Neural progenitor cell (in vitro differentiated cells): ENCODE data around the gene EEF1AKMT3. TPM values are rescaled to one million over a fixed set of nuclear protein-coding genes. Genes with fewer than 3 reads are reported as not detected.

Experiments
- DNase-seq: peaks from one replicate; pipeline ENCODE4 v3.0.0-alpha.2; 2016; ENCODE audit warnings: low spot score
- H2AFZ ChIP-seq: fragments of 200-600 bp; sonication (generic); replicated peaks from 2 replicates; pipeline ENCODE4 v1.6.1; 2016; ENCODE audit warnings: antibody characterized with exemption
- H3F3A ChIP-seq: fragments of 200-600 bp; sonication (generic); 2 replicates; pipeline ENCODE4 v1.6.1; 2016; ENCODE audit warnings: antibody characterized with exemption, low read depth
- H3K27ac ChIP-seq: fragments of 200-600 bp; sonication (generic); 2 replicates; pipeline ENCODE4 v1.5.1; 2016; ENCODE audit warnings: mild to moderate bottlenecking
- H3K27me3 ChIP-seq: fragments of 200-600 bp; sonication (generic); 2 replicates; pipeline ENCODE4 v1.6.1; 2016; ENCODE audit warnings: mild to moderate bottlenecking, moderate library complexity
- H3K36me3 ChIP-seq: fragments of 200-600 bp; sonication (generic); 2 replicates; pipeline ENCODE4 v1.5.1; 2016
- H3K4me1 ChIP-seq: fragments of 200-600 bp; sonication (generic); 2 replicates; pipeline ENCODE4 v1.6.1; 2016; ENCODE audit warnings: mixed run types
- H3K4me2 ChIP-seq: fragments of 200-600 bp; sonication (generic); 2 replicates; pipeline ENCODE4 v1.6.1; 2016
- H3K4me3 ChIP-seq: fragments of 200-600 bp; sonication (generic); 2 replicates; pipeline ENCODE4 v1.5.1; 2016
- H3K79me2 ChIP-seq: fragments of 200-600 bp; sonication (generic); 2 replicates; pipeline ENCODE4 v1.6.1; 2016; ENCODE audit warnings: low read depth
- H3K9ac ChIP-seq: fragments of 200-600 bp; sonication (generic); 2 replicates; pipeline ENCODE4 v1.6.1; 2016
- H3K9me3 ChIP-seq: fragments of 200-600 bp; sonication (generic); 2 replicates; pipeline ENCODE4 v1.5.1; 2016; ENCODE audit warnings: low read depth
- H4K20me1 ChIP-seq: fragments of 200-600 bp; sonication (generic); 2 replicates; pipeline ENCODE4 v1.6.1; 2016; ENCODE audit warnings: low read depth
- H3K27ac Mint-ChIP-seq: 3 replicates; pipeline ENCODE4 v1.8.0; 2021; ENCODE audit warnings: mixed read lengths
- H3K27me3 Mint-ChIP-seq: 2 replicates; pipeline ENCODE4 v1.8.0; 2022; ENCODE audit warnings: low read depth, mild to moderate bottlenecking, inconsistent platforms, moderate library complexity, mixed read lengths; ENCODE audit not compliant: insufficient read depth
- H3K36me3 Mint-ChIP-seq: 3 replicates; pipeline ENCODE4 v1.8.0; 2021; ENCODE audit warnings: mixed read lengths
- H3K4me1 Mint-ChIP-seq: 3 replicates; pipeline ENCODE4 v1.8.0; 2021; ENCODE audit warnings: mixed read lengths
- H3K4me3 Mint-ChIP-seq: 3 replicates; pipeline ENCODE4 v1.8.0; 2021; ENCODE audit warnings: mild to moderate bottlenecking, moderate library complexity, mixed read lengths
- H3K9me3 Mint-ChIP-seq: 3 replicates; pipeline ENCODE4 v1.8.0; 2020; ENCODE audit warnings: mixed read lengths
- CTCF ChIP-seq: fragments of 200-600 bp; sonication (generic); IDR thresholded peaks from 2 replicates; pipeline ENCODE4 v1.5.1; 2017; ENCODE audit warnings: antibody characterized with exemption, mild to moderate bottlenecking
- EZH2 ChIP-seq: fragments of 200-600 bp; sonication (generic); IDR thresholded peaks from 2 replicates; pipeline ENCODE4 v1.6.1; 2017; ENCODE audit warnings: antibody characterized with exemption, mild to moderate bottlenecking, moderate library complexity
- EZH2phosphoT487 ChIP-seq: fragments of 200-600 bp; sonication (generic); IDR thresholded peaks from 2 replicates; pipeline ENCODE4 v1.6.1; 2017; ENCODE audit warnings: antibody characterized with exemption
- total RNA-seq: library from RNA; depleted of rRNA; stranded (reverse); fragments of >200 nt; gene quantifications from 2 replicates; pipeline ENCODE4 v1.2.3, GENCODE V29; 2015; ENCODE audit warnings: low replicate concordance

Gene EEF1AKMT3
- total RNA-seq, 1 donor from 2014 or later: 2.1 TPM

DNA sequence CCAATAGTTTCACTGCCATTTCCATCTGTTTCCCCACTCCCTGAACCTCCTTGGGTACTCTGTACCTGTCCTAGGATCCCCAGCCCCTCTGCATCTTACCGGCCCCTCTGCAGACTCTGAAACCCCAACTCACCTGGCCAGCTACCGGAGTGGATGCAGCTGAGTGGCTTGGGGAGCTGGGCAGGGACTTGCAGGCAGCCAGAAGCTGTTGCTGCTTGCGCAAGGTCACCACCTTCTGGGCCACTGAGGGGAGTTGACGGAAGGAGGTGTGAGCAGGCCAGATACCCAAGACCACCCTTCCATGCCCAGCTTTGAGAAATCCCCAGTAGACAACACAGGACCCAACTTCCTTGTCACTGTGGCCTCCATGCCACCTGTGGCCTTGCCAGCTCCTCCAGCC is 40.1 kb upstream of the EEF1AKMT3 start:
- Histone ChIP-seq H3F3A (peaks cover 19% of the 10 kb centered on the region), H3K4me1 (peaks cover 10% of the 10 kb centered on the region), H4K20me1 (peaks cover 48% of the 10 kb centered on the region), H3K27ac (no peak overlapping the region), H2AFZ (no peak overlapping the region), H3K9ac (no peak overlapping the region), H3K36me3 (no peaks in the 10 kb centered on the region), H3K4me2 (no peak overlapping the region), H3K79me2 (no peaks in the 10 kb centered on the region), H3K27me3 (peaks cover 100% of the 10 kb centered on the region), H3K4me3 (no peak overlapping the region), H3K9me3 (no peaks in the 10 kb centered on the region)
- peaks cover 5% of the 10 kb centered on the region for H3K9me3 Mint-ChIP-seq
- H3K36me3 Mint-ChIP-seq: peaks cover 6% of the 10 kb centered on the region
- H3K27me3 Mint-ChIP-seq: peaks cover 54% of the 10 kb centered on the region
- no peak for TF ChIP-seq EZH2phosphoT487
- no peak for TF ChIP-seq CTCF
- TF ChIP-seq EZH2: no peak
- no peak overlapping the region for H3K27ac Mint-ChIP-seq
- no peak overlapping the region for H3K4me3 Mint-ChIP-seq
- peaks cover 28% of the 10 kb centered on the region for H3K4me1 Mint-ChIP-seq
- DNase-seq: no peak

GRCh38 chr12:57732726-57733593 is 39.5 kb upstream of the EEF1AKMT3 start:
- Histone ChIP-seq H3K4me3 (no peak overlapping the region), H3F3A (peaks cover 24% of the 10 kb centered on the region), H3K36me3 (no peaks in the 10 kb centered on the region), H3K9me3 (no peaks in the 10 kb centered on the region), H3K9ac (no peak overlapping the region), H2AFZ (no peak overlapping the region), H3K27ac (no peak overlapping the region), H4K20me1 (peaks cover 47% of the 10 kb centered on the region), H3K4me2 (no peak overlapping the region), H3K27me3 (peaks cover 100% of the 10 kb centered on the region), H3K79me2 (no peaks in the 10 kb centered on the region), H3K4me1 (peaks cover 10% of the 10 kb centered on the region)
- no peak for DNase-seq
- Mint-ChIP-seq H3K4me3 (no peak overlapping the region), H3K4me1 (peaks cover 25% of the 10 kb centered on the region), H3K36me3 (peaks cover 4% of the 10 kb centered on the region), H3K27ac (no peak overlapping the region), H3K27me3 (peaks cover 47% of the 10 kb centered on the region), H3K9me3 (peaks cover 2% of the 10 kb centered on the region)
- TF ChIP-seq EZH2: no peak
- TF ChIP-seq EZH2phosphoT487: no peak
- no peak for TF ChIP-seq CTCF

GRCh38 chr12:57733928-57734327 is 38.5 kb upstream of the EEF1AKMT3 start:
- TF ChIP-seq EZH2 (peak; percentile 8), CTCF (no peak)
- H4K20me1 ChIP-seq: peaks cover 41% of the 10 kb centered on the region
- Mint-ChIP-seq H3K27me3 (peaks cover 42% of the 10 kb centered on the region), H3K9me3 (peaks cover 2% of the 10 kb centered on the region), H3K27ac (no peak overlapping the region), H3K4me3 (peak overlapping the region; percentile 68), H3K36me3 (peaks cover 4% of the 10 kb centered on the region), H3K4me1 (peaks cover 26% of the 10 kb centered on the region)
- no peak for DNase-seq
- no peak overlapping the region for H3K27ac ChIP-seq
- H3K79me2 ChIP-seq: no peaks in the 10 kb centered on the region
- no peak overlapping the region for H2AFZ ChIP-seq
- H3K4me2 ChIP-seq: no peak overlapping the region
- peaks cover 10% of the 10 kb centered on the region for H3K4me1 ChIP-seq
- no peaks in the 10 kb centered on the region for H3K36me3 ChIP-seq
- no peaks in the 10 kb centered on the region for H3K9me3 ChIP-seq
- peaks cover 100% of the 10 kb centered on the region for H3K27me3 ChIP-seq
- H3K9ac ChIP-seq: no peak overlapping the region
- H3K4me3 ChIP-seq: no peak overlapping the region
- peaks cover 26% of the 10 kb centered on the region for H3F3A ChIP-seq
